IMR-90 (cell line): ENCODE data around the gene IL18RAP. TPM values are rescaled to one million over a fixed set of nuclear protein-coding genes. Genes with fewer than 3 reads are reported as not detected.

Experiments used
- ATAC-seq: fragments of 200-7000 bp; cut with Tn5 transposase; 2 replicates; pipeline ENCODE4 v1.9.1; 2020; ENCODE audit warnings: low read depth, mild to moderate bottlenecking, moderate library complexity
- BruUV-seq: library from RNA; stranded (reverse); fragments of 400-500 nt; replicated peaks from 2 replicates; lab custom pipeline; 2021; lab: Mats Ljungman, UMichigan
- CTCF ChIA-PET: fragments of 300-600 bp; formaldehyde crosslinking; extraction: SDS; loops from one replicate; lab custom pipeline; 2021; ENCODE audit warnings: antibody characterized with exemption; lab: Yijun Ruan, JAX
- POLR2A ChIA-PET: fragments of 300-600 bp; sonication (Branson Sonifier 250); formaldehyde crosslinking; loops from one replicate; lab custom pipeline; 2022; ENCODE audit warnings: antibody characterized with exemption; ENCODE audit not compliant: unreplicated experiment; lab: Charles Lee
- DNase-seq: peaks from one replicate; pipeline ENCODE4 v3.0.0; 2013
- H2AFZ ChIP-seq: replicated peaks from 2 replicates; pipeline ENCODE3; 2013; ENCODE audit warnings: low read length, mild to moderate bottlenecking; ENCODE audit not compliant: poor library complexity
- H2AK5ac ChIP-seq: 2 replicates; pipeline ENCODE4 v1.6.1; 2013; ENCODE audit warnings: low read depth, low read length, inconsistent platforms
- H2AK9ac ChIP-seq: replicated peaks from 2 replicates; pipeline ENCODE3; 2013; ENCODE audit warnings: mild to moderate bottlenecking, low read depth, low read length, moderate library complexity; ENCODE audit not compliant: poor library complexity
- H2BK120ac ChIP-seq: 2 replicates; pipeline ENCODE4 v1.6.1; 2013; ENCODE audit warnings: low read depth, low read length, inconsistent platforms
- H2BK15ac ChIP-seq: 3 replicates; pipeline ENCODE4 v1.6.1; 2013; ENCODE audit warnings: low read depth, low read length, inconsistent platforms
- H2BK20ac ChIP-seq: 2 replicates; pipeline ENCODE4 v1.6.1; 2013; ENCODE audit warnings: low read depth, mild to moderate bottlenecking, inconsistent platforms, low read length, moderate library complexity
- H2BK5ac ChIP-seq: 2 replicates; pipeline ENCODE4 v1.6.1; 2013; ENCODE audit warnings: mild to moderate bottlenecking, low read depth, low read length, inconsistent platforms; ENCODE audit not compliant: poor library complexity, severe bottlenecking
- H3K14ac ChIP-seq: replicated peaks from 2 replicates; pipeline ENCODE4 v1.6.1; 2013; ENCODE audit warnings: low read depth, low read length, inconsistent platforms
- H3K18ac ChIP-seq: 2 replicates; pipeline ENCODE4 v1.6.1; 2013; ENCODE audit warnings: low read depth, low read length, control low read depth
- H3K23ac ChIP-seq: 2 replicates; pipeline ENCODE4 v1.6.1; 2013; ENCODE audit warnings: low read depth, low read length, inconsistent platforms
- H3K27ac ChIP-seq: 2 replicates; pipeline ENCODE4 v1.5.1; 2013; ENCODE audit warnings: mild to moderate bottlenecking, control low read depth, low read length; ENCODE audit not compliant: insufficient read depth
- H3K27me3 ChIP-seq: 2 replicates; pipeline ENCODE4 v1.6.1; 2013; ENCODE audit warnings: low read length; ENCODE audit not compliant: control insufficient read depth, insufficient read depth
- H3K36me3 ChIP-seq: 2 replicates; pipeline ENCODE4 v1.6.1; 2013; ENCODE audit warnings: low read length, mixed read lengths; ENCODE audit not compliant: control insufficient read depth, insufficient read depth
- H3K4ac ChIP-seq: 2 replicates; pipeline ENCODE4 v1.6.1; 2013; ENCODE audit warnings: low read depth, low read length, inconsistent platforms
- H3K4me1 ChIP-seq: 2 replicates; pipeline ENCODE4 v1.6.1; 2013; ENCODE audit warnings: low read length, mixed read lengths; ENCODE audit not compliant: control insufficient read depth, insufficient read depth
- H3K4me2 ChIP-seq: 2 replicates; pipeline ENCODE4 v1.6.1; 2013; ENCODE audit warnings: low read depth, mild to moderate bottlenecking, control low read depth, low read length, moderate library complexity
- H3K4me3 ChIP-seq: 2 replicates; pipeline ENCODE4 v1.5.1; 2013; ENCODE audit warnings: low read depth, mild to moderate bottlenecking, control low read depth, low read length, moderate library complexity; ENCODE audit not compliant: insufficient read depth
- H3K56ac ChIP-seq: 2 replicates; pipeline ENCODE4 v1.6.1; 2013; ENCODE audit warnings: low read length, inconsistent platforms; ENCODE audit not compliant: insufficient read depth; ENCODE audit errors: extremely low read depth
- H3K79me1 ChIP-seq, 2 experiments: 2 replicates each; pipeline ENCODE4 v1.6.1; 2013; ENCODE audit warnings: low read length in 2 of 2, inconsistent platforms in 1 of 2, low read depth in 1 of 2
- H3K9ac ChIP-seq: 2 replicates; pipeline ENCODE4 v1.6.1; 2013; ENCODE audit warnings: low read depth, low read length, control low read depth
- H3K9me1 ChIP-seq: 2 replicates; pipeline ENCODE4 v1.6.1; 2013; ENCODE audit warnings: low read length, inconsistent platforms; ENCODE audit not compliant: insufficient read depth
- H3K9me3 ChIP-seq: 2 replicates; pipeline ENCODE4 v1.6.1; 2013; ENCODE audit warnings: low read length; ENCODE audit not compliant: control insufficient read depth, insufficient read depth
- H4K20me1 ChIP-seq: 2 replicates; pipeline ENCODE4 v1.6.1; 2013; ENCODE audit warnings: low read length, inconsistent platforms; ENCODE audit not compliant: insufficient read depth
- H4K5ac ChIP-seq: 2 replicates; pipeline ENCODE4 v1.6.1; 2013; ENCODE audit warnings: mild to moderate bottlenecking, low read depth, low read length, control low read depth
- H4K8ac ChIP-seq, 2 experiments: 2 replicates each; pipeline ENCODE4 v1.6.1; 2013; ENCODE audit warnings: low read depth in 2 of 2, low read length in 2 of 2, control low read depth in 1 of 2, inconsistent platforms in 1 of 2
- H4K91ac ChIP-seq: 2 replicates; pipeline ENCODE4 v1.6.1; 2013; ENCODE audit warnings: low read depth, low read length, inconsistent platforms; ENCODE audit not compliant: insufficient read depth
- BHLHE40 ChIP-seq: fragments of 150-350 bp; IDR thresholded peaks from 2 replicates; pipeline ENCODE4 v1.6.1; 2016; ENCODE audit warnings: mild to moderate bottlenecking, low read depth, low read length
- CEBPB ChIP-seq: IDR thresholded peaks from 2 replicates; pipeline ENCODE4 v1.6.1; 2012; ENCODE audit warnings: low read depth, low read length, improper control_type of control experiment
- CHD1 ChIP-seq: IDR thresholded peaks from 2 replicates; pipeline ENCODE4 v1.6.1; 2012; ENCODE audit warnings: low read depth, low read length, improper control_type of control experiment
- ELK1 ChIP-seq: fragments of 150-350 bp; IDR thresholded peaks from 2 replicates; pipeline ENCODE4 v1.6.1; 2016; ENCODE audit warnings: low read depth, mild to moderate bottlenecking, low read length, moderate library complexity, borderline replicate concordance
- FOS ChIP-seq: fragments of 150-350 bp; IDR thresholded peaks from 2 replicates; pipeline ENCODE4 v1.6.1; 2016; ENCODE audit warnings: low read depth, low read length
- MAFK ChIP-seq: IDR thresholded peaks from 2 replicates; pipeline ENCODE4 v1.6.1; 2012; ENCODE audit warnings: low read depth, low read length, improper control_type of control experiment
- MAZ ChIP-seq: IDR thresholded peaks from 2 replicates; pipeline ENCODE4 v1.6.1; 2012; ENCODE audit warnings: low read depth, mild to moderate bottlenecking, low read length, improper control_type of control experiment, moderate library complexity, borderline replicate concordance
- MXI1 ChIP-seq: IDR thresholded peaks from 2 replicates; pipeline ENCODE4 v1.6.1; 2012; ENCODE audit warnings: low read depth, mild to moderate bottlenecking, low read length, moderate library complexity, borderline replicate concordance
- NFE2L2 ChIP-seq: fragments of 150-350 bp; IDR thresholded peaks from 2 replicates; pipeline ENCODE4 v1.6.1; 2016; ENCODE audit warnings: low read depth, mild to moderate bottlenecking, low read length
- POLR2A ChIP-seq: IDR thresholded peaks from 2 replicates; pipeline ENCODE4 v1.6.1; 2012; ENCODE audit warnings: mild to moderate bottlenecking, low read depth, low read length
- RAD21 ChIP-seq: IDR thresholded peaks from 2 replicates; pipeline ENCODE4 v1.6.1; 2012; ENCODE audit warnings: low read length, improper control_type of control experiment
- RCOR1 ChIP-seq: IDR thresholded peaks from 2 replicates; pipeline ENCODE4 v1.6.1; 2012; ENCODE audit warnings: mild to moderate bottlenecking, low read length, improper control_type of control experiment; ENCODE audit not compliant: insufficient replicate concordance
- RFX5 ChIP-seq: IDR thresholded peaks from 2 replicates; pipeline ENCODE4 v1.8.0; 2012; ENCODE audit warnings: low read depth, mild to moderate bottlenecking, low read length, moderate library complexity
- WGBS, 2 experiments: methylation state at CpG; one replicate each; pipeline versions ENCODE4 v1.1.5 to v1.1.7; 2013; ENCODE audit warnings: missing lambda C conversion rate in 2 of 2; ENCODE audit not compliant: insufficient read length in 1 of 2; ENCODE audit errors: extremely low coverage in 2 of 2; 5-methylcytosine and 5-hydroxymethylcytosine counted together
- dilution Hi-C: fragments of 300-500 bp; cut with HindIII; formaldehyde crosslinking; loops from one replicate; pipeline ENCODE4 v1.14.3; 2018; ENCODE audit warnings: low sequenced_read_pairs; ENCODE audit not compliant: unreplicated experiment
- in situ Hi-C: fragments of 300-500 bp; cut with MboI; formaldehyde crosslinking; loops from 3 replicates; pipeline ENCODE4 v1.14.3; 2019; ENCODE audit warnings: low sequenced_read_pairs, inconsistent platforms, mixed read lengths
- intact Hi-C: fragments of 100-400 bp; cut with micrococcal nuclease; formaldehyde crosslinking; loops from 2 replicates; pipeline ENCODE4 v1.10.0; 2022
- polyA plus RNA-seq, 3 experiments: library from polyadenylated mRNA; depleted of rRNA; stranded (reverse); fragments of >200 nt; gene quantifications; 2 replicates each; pipeline ENCODE4 v1.2.3, GENCODE V29; 2012; ENCODE audit warnings: low replicate concordance in 1 of 3
- total RNA-seq: library from RNA; depleted of rRNA; stranded (reverse); fragments of >200 nt; gene quantifications from 2 replicates; pipeline ENCODE4 v1.2.3, GENCODE V29; 2012
- TF ChIP-seq, protein P1 (sequence below): fragments of 150-350 bp; IDR thresholded peaks from 2 replicates; pipeline ENCODE4 v1.6.1; 2017; ENCODE audit warnings: mild to moderate bottlenecking, antibody characterized with exemption, low read length, low read depth
- TF ChIP-seq, protein P2 (sequence below): conservative IDR thresholded peaks from 2 replicates; pipeline ENCODE4 v1.5.1; 2012; ENCODE audit warnings: mild to moderate bottlenecking, low read depth, low read length, improper control_type of control experiment

Gene IL18RAP
- total and polyA plus RNA-seq, 2 of the 4 experiments (the other 2 are of a cell fraction), result not detected

DNA sequence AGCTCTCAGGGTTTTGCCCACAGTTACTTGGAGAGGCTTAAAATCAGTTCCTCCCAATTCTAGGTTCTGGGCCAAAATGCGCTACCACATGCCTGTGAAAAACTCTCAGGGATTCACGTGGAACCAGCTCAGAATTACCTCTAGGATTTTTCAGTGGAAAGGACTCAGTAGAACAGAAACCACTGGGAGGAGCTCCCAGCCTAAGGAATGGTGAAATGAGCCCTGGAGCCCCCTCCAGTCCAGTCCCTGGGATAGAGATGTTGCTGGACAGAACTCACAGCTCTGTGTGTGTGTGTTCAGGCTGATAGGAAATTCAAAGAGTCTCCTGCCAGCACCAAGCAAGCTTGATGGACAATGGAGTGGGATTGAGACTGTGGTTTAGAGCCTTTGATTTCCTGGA lies 29.0 kb downstream of the IL18RAP start:
- no peak overlapping the region for H2BK20ac ChIP-seq
- no peaks in the 10 kb centered on the region for H3K9me1 ChIP-seq
- H3K9ac ChIP-seq, result no peak overlapping the region
- POLR2A ChIA-PET, result interaction anchor here (0.6 kb wide), 1 partner anchor 432 kb away, joined by 3 read pairs; no protein-coding TSS in a partner anchor
- no peak overlapping the region for H2BK120ac ChIP-seq
- in situ Hi-C loops, result no loop called here
- no peak overlapping the region for H3K23ac ChIP-seq
- H2AFZ ChIP-seq, result no peak overlapping the region
- H2BK15ac ChIP-seq, result no peak overlapping the region
- no peaks in the 10 kb centered on the region for H3K36me3 ChIP-seq
- H3K27ac ChIP-seq, result no peak overlapping the region
- no peaks in the 10 kb centered on the region for H3K9me3 ChIP-seq
- no peak overlapping the region for H2BK5ac ChIP-seq
- CTCF ChIA-PET, result interaction anchor here (1.3 kb wide), 1 partner anchor 200 kb away, joined by 4 read pairs; no protein-coding TSS in a partner anchor
- H4K91ac ChIP-seq, result no peak overlapping the region
- H3K79me1 ChIP-seq, result no peaks in the 10 kb centered on the region
- intact Hi-C loops, result no loop called here
- peaks cover 13% of the 10 kb centered on the region for H3K27me3 ChIP-seq
- no peak overlapping the region for H3K4me3 ChIP-seq
- no peak for ATAC-seq
- dilution Hi-C loops, result no loop called here
- no peak overlapping the region for H3K4me2 ChIP-seq
- H3K4ac ChIP-seq, result no peak overlapping the region
- BruUV-seq, result no TSS peak
- no peak overlapping the region for H3K18ac ChIP-seq
- H3K56ac ChIP-seq, result no peak overlapping the region
- no peaks in the 10 kb centered on the region for H3K4me1 ChIP-seq
- 40% methylated on average over 2 of the region's 2 CpGs; no CpG with 5 or more reads in 1 of the 2 experiments for WGBS, 2 experiments
- no peaks in the 10 kb centered on the region for H4K20me1 ChIP-seq
- H4K5ac ChIP-seq, result no peak overlapping the region
- no peak for DNase-seq
- no peak overlapping the region for H2AK5ac ChIP-seq
- no peak for TF ChIP-seq CHD1
- TF ChIP-seq MAZ, result no peak
- TF ChIP-seq, protein P1, sequence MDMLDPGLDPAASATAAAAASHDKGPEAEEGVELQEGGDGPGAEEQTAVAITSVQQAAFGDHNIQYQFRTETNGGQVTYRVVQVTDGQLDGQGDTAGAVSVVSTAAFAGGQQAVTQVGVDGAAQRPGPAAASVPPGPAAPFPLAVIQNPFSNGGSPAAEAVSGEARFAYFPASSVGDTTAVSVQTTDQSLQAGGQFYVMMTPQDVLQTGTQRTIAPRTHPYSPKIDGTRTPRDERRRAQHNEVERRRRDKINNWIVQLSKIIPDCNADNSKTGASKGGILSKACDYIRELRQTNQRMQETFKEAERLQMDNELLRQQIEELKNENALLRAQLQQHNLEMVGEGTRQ, result no peak
- TF ChIP-seq, protein P2, sequence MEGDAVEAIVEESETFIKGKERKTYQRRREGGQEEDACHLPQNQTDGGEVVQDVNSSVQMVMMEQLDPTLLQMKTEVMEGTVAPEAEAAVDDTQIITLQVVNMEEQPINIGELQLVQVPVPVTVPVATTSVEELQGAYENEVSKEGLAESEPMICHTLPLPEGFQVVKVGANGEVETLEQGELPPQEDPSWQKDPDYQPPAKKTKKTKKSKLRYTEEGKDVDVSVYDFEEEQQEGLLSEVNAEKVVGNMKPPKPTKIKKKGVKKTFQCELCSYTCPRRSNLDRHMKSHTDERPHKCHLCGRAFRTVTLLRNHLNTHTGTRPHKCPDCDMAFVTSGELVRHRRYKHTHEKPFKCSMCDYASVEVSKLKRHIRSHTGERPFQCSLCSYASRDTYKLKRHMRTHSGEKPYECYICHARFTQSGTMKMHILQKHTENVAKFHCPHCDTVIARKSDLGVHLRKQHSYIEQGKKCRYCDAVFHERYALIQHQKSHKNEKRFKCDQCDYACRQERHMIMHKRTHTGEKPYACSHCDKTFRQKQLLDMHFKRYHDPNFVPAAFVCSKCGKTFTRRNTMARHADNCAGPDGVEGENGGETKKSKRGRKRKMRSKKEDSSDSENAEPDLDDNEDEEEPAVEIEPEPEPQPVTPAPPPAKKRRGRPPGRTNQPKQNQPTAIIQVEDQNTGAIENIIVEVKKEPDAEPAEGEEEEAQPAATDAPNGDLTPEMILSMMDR, result no peak
- TF ChIP-seq NFE2L2, result no peak
- no peak for TF ChIP-seq MAFK
- no peak for TF ChIP-seq FOS
- no peak for TF ChIP-seq POLR2A
- no peak for TF ChIP-seq BHLHE40
- no peak for TF ChIP-seq MXI1
- TF ChIP-seq RAD21, result no peak
- no peak for TF ChIP-seq RCOR1
- no peak for TF ChIP-seq RFX5
- TF ChIP-seq CEBPB, result no peak
- TF ChIP-seq ELK1, result no peak
- no peak overlapping the region for H2AK9ac ChIP-seq
- H4K8ac ChIP-seq, result no peak overlapping the region
- H3K14ac ChIP-seq, result no peak overlapping the region
